ENCODE measurements around the gene FRMD3.

DNA sequence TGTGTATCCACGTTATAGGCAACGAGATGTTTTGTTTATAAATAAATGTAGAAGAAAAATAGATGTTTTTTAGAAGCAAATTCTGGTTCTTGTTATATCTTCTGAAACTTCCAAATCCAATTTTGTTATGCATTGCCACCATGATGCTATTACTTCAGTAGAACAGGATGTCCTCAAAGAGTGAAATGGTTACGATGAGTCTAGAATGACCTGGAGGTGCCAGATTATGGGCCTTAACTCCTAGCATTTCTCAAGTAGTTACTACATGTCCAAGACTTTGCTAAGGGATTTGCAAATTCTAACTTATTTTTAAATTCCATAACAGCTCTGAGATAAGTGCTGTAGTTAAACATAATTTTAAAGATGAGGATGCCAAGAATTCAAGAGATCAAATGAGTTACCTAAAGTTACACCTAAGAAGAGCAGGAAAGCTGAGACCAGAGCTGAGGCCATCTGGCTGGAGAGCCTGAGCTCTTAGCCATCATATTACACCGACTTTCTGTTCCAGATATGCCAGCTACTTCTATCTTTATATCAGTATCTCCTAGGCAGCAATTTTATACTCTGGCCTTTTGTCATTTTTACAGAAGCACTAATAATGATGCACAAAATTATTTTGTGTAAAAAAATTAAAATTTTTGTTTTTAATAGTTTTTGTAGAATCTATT is 302.0 kb downstream of the FRMD3 start:
- TF ChIP-seq, protein P1, sequence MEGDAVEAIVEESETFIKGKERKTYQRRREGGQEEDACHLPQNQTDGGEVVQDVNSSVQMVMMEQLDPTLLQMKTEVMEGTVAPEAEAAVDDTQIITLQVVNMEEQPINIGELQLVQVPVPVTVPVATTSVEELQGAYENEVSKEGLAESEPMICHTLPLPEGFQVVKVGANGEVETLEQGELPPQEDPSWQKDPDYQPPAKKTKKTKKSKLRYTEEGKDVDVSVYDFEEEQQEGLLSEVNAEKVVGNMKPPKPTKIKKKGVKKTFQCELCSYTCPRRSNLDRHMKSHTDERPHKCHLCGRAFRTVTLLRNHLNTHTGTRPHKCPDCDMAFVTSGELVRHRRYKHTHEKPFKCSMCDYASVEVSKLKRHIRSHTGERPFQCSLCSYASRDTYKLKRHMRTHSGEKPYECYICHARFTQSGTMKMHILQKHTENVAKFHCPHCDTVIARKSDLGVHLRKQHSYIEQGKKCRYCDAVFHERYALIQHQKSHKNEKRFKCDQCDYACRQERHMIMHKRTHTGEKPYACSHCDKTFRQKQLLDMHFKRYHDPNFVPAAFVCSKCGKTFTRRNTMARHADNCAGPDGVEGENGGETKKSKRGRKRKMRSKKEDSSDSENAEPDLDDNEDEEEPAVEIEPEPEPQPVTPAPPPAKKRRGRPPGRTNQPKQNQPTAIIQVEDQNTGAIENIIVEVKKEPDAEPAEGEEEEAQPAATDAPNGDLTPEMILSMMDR (IDR thresholded peaks at IDR 0.05): no peak
- TF ChIP-seq TCF7L2 (IDR thresholded peaks at IDR 0.05; ENCODE audit: low read depth, low read length) (no peak), POLR2AphosphoS5 (IDR thresholded peaks at IDR 0.05; ENCODE audit: low read depth, low read length) (no peak), SIN3A (IDR thresholded peaks at IDR 0.05; ENCODE audit: borderline replicate concordance, insufficient read depth, low read depth, low read length) (no peak)
- TF ChIP-seq, protein P2, sequence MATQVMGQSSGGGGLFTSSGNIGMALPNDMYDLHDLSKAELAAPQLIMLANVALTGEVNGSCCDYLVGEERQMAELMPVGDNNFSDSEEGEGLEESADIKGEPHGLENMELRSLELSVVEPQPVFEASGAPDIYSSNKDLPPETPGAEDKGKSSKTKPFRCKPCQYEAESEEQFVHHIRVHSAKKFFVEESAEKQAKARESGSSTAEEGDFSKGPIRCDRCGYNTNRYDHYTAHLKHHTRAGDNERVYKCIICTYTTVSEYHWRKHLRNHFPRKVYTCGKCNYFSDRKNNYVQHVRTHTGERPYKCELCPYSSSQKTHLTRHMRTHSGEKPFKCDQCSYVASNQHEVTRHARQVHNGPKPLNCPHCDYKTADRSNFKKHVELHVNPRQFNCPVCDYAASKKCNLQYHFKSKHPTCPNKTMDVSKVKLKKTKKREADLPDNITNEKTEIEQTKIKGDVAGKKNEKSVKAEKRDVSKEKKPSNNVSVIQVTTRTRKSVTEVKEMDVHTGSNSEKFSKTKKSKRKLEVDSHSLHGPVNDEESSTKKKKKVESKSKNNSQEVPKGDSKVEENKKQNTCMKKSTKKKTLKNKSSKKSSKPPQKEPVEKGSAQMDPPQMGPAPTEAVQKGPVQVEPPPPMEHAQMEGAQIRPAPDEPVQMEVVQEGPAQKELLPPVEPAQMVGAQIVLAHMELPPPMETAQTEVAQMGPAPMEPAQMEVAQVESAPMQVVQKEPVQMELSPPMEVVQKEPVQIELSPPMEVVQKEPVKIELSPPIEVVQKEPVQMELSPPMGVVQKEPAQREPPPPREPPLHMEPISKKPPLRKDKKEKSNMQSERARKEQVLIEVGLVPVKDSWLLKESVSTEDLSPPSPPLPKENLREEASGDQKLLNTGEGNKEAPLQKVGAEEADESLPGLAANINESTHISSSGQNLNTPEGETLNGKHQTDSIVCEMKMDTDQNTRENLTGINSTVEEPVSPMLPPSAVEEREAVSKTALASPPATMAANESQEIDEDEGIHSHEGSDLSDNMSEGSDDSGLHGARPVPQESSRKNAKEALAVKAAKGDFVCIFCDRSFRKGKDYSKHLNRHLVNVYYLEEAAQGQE (IDR thresholded peaks at IDR 0.05; ENCODE audit: insufficient read depth in 1 of 2, low read depth in 2 of 2, low read length in 1 of 2): no peak

Data from Panc1 (cell line).